GM19099 (cell line): ENCODE measurements around the gene LRRC66.
A peak's percentile ranks its signal among the peaks of the same experiment; 100 is the strongest.

Experiments used
- POLR2A ChIP-seq: IDR thresholded peaks from 3 replicates; pipeline ENCODE4 v1.6.1; 2011; ENCODE audit warnings: low read depth; ENCODE audit not compliant: insufficient read length; ENCODE audit errors: extremely low read depth

The LRRC66 gene

GRCh38 chr4:52019936-52020657 lies at the start of gene LRRC66:
Gene LRRC66 (minus strand): TSS chr4:52020363. CDS start chr4:52017613, 2,750 bp downstream.
- no peak for TF ChIP-seq POLR2A

- no peak for TF ChIP-seq POLR2A
Measured at GRCh38 chr4:52069571-52069970, 49.4 kb upstream of the LRRC66 start.

DNA sequence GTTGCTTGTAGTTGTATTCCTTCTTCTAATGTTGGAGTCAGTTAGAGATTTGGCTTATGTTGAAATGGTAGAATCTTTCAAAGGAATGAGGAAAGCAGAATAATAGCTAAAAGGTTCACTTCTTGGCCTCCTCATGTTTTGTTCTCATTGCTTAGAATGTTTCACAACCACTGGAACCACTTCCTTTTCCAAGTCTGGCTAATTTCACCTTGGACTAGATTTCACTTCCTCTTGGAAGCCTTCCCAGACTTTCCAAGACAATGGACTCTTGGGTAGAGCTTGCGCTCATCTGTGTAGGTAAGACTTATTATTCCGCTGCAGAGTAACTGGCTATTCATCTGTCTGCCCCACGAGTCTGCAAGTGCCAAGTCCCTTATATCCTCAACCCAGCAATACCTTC lies 39.2 kb upstream of the LRRC66 start:
- TF ChIP-seq POLR2A, result no peak

GRCh38 chr4:52058275-52058674 lies 38.1 kb upstream of the LRRC66 start:
- TF ChIP-seq POLR2A, result no peak

DNA sequence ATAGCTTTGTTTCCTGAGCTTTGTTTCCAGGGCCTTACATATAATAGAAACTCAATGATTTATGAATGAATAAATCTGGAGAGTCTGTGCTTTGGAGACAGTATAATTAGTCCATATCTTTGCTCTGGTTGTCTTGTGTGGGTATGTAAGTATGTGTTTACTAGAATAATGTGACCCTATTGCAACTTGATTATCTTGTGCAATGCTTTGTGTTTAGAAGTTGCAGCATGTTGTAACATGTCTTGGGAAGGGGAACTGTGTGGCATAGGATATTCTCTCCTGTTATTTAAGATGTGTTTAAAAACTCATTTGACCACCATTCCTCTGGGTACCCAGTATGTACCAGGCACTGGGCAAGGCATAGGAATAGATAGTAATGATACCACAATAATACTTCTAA lies 37.0 kb upstream of the LRRC66 start:
- TF ChIP-seq POLR2A, result no peak

DNA sequence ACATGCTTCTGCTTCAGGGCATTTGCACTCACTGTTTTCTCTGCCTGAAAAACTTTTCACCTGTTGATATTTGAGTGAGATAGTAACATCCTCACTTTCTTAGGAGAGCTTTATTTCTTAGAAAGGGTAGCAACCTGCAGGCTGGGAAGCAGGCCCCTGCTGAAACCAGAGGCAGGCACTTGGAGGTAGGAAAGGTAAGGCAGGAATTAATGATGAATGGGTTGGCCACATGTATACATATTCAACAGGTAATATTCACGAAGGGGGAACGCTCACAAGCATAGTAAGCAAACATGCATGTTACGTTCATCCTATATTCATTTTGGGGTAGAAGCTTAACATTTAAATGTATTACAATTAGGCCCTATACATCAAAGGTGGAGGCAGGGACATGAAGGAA lies 34.1 kb upstream of the LRRC66 start:
- no peak for TF ChIP-seq POLR2A

DNA sequence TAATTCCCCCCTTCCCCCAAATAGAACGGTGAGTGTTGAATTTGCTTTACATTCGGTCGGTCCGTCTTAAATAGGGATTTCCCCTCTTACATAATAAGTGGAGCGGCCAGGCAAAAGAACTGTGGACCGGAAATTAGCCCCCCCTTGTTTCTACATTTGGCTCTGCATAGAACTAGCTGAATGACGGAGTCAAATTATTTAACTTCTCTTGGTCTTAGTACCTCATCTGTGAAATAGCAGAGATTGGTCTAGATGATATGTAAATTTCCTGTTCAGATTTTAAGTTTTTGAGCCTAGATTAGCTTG lies 32.3 kb upstream of the LRRC66 start:
- TF ChIP-seq POLR2A, result no peak

- no peak for TF ChIP-seq POLR2A
Measured at GRCh38 chr4:52051615-52052474, 31.7 kb upstream of the LRRC66 start.

DNA sequence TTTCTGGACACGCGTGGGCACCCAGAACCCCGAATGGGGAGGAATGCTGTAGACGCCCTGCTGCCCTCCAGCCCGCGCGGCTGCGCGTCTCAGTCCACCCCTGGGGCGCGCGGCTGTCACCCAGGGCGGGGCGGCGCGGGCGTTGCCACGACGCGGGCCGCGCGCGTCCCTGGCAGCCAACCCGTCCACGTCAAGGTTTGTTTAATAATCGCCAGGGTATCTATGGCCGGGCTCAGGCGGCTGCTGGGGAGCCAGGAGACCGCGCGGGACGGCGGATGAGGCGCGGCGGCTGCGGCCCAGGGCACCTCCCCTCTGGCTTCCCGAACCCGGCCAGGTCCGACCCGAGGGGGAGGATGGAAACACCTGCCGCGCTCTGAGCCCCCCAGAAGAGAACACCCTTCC lies 31.1 kb upstream of the LRRC66 start, which contains the start of gene SPATA18:
Gene SPATA18 (plus strand): TSS at position 92 of the 402 bp plus-strand sequence. CDS start 401 bp downstream, outside the sequence.
- TF ChIP-seq POLR2A, result no peak

GRCh38 chr4:52049266-52049665 lies 29.1 kb upstream of the LRRC66 start:
- no peak for TF ChIP-seq POLR2A

DNA sequence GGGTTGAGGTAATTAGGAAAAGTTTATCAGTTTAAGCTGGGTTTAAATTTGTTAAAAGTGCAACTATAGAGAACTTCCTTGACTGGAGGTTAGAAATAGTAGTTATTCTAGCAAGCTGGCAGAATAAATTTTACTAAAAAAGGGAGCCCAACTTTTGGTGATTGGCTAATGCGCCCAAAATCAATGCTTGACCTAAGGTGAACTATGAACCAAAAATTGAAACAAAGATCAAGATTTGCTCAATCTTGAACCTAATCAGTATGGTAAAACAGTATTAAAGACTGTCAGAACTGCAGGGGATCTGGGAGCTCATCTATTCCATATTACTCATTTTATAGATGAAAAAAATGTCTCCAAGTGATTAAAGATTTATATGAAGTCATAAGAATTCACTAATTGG lies 24.9 kb upstream of the LRRC66 start:
- no peak for TF ChIP-seq POLR2A

- TF ChIP-seq POLR2A, result peak; percentile 62
Measured at GRCh38 chr4:52038103-52038912, 18.1 kb upstream of the LRRC66 start, which contains the start of gene SGCB. Gene SGCB (minus strand): TSS chr4:52038299. CDS start chr4:52038259, 40 bp downstream.

GRCh38 chr4:52037689-52038102 lies 17.5 kb upstream of the LRRC66 start:
- TF ChIP-seq POLR2A, result no peak

- TF ChIP-seq POLR2A, result no peak
Measured at GRCh38 chr4:52036886-52037530, 16.8 kb upstream of the LRRC66 start.

GRCh38 chr4:52035190-52035589 lies 15.0 kb upstream of the LRRC66 start:
- no peak for TF ChIP-seq POLR2A

GRCh38 chr4:52032005-52032404 lies 11.8 kb upstream of the LRRC66 start:
- TF ChIP-seq POLR2A, result no peak
